Lower leg skin (tissue), 3 donors: ENCODE results near the gene PRMT9.

Experiments
- POLR2A ChIP-seq, 2 donors: fragments of 450-650 bp; IDR thresholded peaks; one replicate each; pipeline ENCODE4 v1.6.1; 2016 to 2017; ENCODE audit warnings: antibody characterized with exemption in 2 of 2, mild to moderate bottlenecking in 1 of 2, moderate library complexity in 1 of 2
- TF ChIP-seq, protein P1 (sequence below), 3 donors: fragments of 450-650 bp; IDR thresholded peaks; one replicate each; pipeline ENCODE4 v1.5.1; 2016; ENCODE audit warnings: antibody characterized with exemption in 3 of 3, mild to moderate bottlenecking in 3 of 3, moderate library complexity in 2 of 3

DNA sequence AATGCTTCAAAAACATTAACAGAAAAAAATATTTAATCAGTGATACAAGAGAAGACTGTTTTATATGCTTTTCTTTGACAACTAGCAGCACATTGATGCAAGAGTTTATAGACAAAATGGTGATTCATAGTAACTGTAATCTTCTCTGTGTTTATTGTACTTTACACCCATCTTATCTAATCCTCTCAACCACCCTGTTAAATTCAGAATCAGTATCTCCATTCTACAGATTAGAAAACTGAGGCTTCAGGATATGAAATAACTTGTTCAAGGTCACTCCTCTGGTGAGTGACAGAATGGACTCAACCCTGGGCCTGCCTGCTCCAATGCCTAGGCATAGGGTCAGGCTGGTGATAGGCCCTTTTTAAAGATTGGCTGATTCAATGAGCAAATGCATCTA, 92.9 kb downstream of the PRMT9 start:
- TF ChIP-seq, protein P1, sequence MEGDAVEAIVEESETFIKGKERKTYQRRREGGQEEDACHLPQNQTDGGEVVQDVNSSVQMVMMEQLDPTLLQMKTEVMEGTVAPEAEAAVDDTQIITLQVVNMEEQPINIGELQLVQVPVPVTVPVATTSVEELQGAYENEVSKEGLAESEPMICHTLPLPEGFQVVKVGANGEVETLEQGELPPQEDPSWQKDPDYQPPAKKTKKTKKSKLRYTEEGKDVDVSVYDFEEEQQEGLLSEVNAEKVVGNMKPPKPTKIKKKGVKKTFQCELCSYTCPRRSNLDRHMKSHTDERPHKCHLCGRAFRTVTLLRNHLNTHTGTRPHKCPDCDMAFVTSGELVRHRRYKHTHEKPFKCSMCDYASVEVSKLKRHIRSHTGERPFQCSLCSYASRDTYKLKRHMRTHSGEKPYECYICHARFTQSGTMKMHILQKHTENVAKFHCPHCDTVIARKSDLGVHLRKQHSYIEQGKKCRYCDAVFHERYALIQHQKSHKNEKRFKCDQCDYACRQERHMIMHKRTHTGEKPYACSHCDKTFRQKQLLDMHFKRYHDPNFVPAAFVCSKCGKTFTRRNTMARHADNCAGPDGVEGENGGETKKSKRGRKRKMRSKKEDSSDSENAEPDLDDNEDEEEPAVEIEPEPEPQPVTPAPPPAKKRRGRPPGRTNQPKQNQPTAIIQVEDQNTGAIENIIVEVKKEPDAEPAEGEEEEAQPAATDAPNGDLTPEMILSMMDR (IDR thresholded peaks at IDR 0.05), result no peak
- no peak for TF ChIP-seq POLR2A (IDR thresholded peaks at IDR 0.05)
